NCI-H187 treated with DMSO at 0.1 percent for 48 hours (cell line): ENCODE data around the gene SMAD6.

ENCODE experiments used
- DNase-seq: peaks from one replicate; lab custom pipeline; 2025; lab: John Stamatoyannopoulos, UW

The SMAD6 gene

DNA sequence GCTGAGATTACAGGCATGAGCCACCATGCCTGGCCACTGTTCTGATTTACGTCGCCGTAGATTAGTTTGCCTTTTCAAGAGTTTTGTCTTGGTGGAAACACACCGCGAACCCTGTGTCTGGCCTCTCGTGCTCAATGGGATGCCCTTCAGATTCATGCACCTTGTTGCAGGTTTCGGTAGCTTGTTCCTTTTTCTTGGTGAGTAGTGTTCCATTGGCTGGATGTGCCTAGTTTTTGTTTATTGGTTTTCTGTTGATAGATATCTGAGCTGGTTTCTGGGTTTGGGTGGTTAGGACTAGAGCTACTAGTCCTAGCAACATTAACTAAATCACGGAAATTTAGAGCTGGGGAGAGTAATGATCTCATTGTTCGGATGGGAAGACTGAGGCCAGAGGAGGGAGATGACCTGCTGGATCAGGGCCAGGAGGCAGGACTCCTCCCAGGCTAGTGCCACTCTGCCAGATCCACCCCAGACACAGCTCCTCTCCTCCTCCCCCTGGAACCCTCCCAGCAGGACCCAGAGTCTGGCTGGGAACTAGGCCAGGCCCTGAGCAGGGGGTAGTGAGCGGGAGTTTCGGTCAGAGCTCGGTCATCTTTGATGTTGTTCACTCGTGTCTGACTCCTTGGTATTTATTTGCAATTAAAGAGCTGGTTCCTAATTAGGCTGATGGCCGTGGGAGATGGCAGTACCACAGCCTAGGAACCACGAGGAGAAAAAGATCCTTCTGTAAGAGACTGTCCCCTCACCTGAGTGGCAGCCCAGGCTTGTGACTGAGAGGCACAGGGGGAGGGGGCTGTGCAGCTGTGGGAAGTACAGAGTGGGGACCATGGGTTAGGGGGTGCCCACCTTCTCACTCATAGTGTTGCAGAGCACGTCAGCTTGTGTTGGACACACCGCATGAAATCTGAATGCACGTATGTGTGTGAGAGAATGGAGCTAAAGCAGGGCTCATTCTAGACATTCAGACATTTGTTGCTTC is 73.4 kb downstream of the SMAD6 start:
- DNase-seq, result no peak

DNA sequence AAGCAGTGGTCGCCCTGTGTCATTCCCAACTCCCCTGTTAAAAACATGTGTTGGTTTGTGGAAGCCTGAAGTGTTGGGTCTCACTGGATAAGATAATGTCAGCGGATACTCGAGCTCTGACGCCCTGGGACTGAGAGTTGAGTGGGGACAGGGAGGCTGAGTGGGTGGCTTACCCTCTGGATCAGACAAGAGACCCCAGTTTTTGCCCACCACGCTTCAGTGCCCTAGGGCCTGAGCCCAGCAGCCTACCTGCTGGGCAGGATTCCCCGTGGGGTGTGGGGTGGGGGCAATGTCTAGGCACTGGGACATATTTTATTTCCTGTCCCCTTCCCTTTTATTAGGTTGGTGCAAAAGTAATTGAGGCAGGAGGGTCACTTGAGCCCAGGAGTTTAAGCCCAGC is 75.0 kb downstream of the SMAD6 start:
- DNase-seq, result no peak

DNA sequence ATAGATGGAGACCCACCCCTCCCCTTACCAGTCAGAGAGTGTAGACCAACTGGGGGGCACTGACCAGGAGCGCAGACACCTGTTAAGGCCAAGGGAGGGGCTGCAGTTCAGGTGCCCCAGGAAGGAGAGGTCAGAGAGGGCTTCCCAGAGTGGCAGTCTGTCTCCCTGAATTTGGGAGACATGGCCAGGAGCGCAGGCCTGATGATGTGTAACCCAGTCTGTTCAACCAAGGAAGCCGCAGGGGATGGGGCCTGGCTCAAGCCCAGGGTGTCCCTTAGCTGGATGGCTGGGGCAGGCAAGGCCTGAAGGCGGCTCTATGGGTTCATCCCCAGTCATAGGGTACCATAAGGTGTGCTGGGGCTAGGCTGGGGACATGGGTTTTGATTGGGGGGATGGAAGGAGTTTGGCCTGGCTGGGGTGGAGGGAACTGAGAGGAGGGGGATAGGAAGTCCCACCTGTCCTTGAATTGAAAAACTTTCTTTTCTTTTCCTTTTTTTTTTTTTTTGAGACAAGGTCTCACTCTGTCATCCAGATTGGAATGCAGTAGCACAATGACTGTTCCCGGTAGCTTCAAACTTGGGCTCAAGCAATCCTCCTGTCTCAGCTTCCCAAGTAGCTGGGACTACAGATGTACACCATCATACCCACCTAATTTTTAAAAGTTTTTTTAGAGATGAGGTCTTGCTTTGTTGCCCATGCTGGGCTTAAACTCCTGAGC is 75.7 kb downstream of the SMAD6 start:
- DNase-seq, result no peak

DNA sequence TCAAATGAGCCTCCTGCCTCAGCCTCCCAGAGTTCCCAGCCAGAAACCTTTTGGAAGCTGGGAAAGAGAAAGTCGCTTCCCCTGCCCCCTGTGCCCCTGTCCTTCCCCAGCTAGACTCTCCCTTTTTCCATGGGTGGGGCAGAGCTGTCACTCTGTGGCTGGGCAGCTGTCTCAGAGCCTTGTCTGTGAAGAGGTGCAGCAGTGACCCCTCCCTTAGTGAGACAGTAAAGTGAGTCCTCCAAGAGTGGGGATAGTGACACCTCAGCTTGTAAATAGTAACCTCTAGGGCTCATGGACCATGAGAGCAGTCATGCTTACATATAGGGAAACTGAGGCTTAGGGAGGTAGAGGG is 76.3 kb downstream of the SMAD6 start:
- DNase-seq, result no peak

DNA sequence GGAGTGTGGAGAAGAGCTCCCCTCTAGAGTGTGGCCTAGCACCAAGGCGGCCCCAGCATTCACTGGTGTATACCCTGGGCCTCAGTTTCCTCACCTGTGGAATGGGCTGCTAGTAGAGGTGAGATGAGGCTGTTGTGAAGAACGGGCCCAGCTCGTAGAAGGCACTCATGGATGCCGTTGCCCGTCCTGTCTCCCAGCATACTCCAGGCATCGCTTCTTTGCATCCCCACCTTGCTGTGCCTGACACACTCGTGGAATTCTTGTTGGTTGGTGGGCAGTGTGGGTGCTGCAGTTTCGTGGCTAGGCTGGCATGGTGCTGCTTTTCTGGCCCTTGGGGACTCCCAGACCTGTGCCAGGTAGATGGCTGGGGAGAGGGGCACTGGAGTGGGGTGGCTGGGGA is 76.7 kb downstream of the SMAD6 start:
- DNase-seq, result no peak

DNA sequence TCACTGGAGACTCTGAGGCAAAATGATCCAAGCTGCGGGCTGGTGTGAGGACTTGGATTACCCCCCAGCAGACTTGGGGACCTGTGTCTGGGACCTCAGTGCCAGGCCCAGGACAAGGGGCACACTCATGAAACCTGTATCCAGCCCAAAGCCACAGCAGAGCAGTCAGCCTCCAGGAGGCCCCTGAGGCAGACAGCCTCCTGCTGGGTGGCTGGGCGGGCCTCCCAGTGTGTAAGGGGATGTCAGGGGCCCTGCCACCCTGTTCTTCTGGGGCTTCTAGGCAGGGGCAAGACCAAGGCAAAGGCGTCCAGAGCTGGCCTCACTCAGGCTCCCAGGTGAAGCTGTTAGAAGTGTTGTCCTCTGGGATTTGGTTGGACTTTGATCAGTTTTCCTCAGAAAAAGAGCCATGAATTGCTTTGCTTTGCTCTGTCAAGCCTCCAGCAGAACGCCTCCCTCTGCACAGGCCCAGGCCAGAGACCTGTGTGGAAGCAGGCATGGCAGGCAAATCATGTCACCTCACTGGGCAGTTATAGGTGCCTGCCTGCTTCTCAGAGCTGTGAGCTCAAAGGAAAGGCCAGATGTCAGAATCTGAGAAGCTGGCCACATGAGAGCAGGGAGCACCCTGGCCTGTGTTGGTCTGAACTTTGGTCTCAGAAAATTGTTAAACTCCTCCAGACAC is 77.4 kb downstream of the SMAD6 start:
- DNase-seq, result no peak

DNA sequence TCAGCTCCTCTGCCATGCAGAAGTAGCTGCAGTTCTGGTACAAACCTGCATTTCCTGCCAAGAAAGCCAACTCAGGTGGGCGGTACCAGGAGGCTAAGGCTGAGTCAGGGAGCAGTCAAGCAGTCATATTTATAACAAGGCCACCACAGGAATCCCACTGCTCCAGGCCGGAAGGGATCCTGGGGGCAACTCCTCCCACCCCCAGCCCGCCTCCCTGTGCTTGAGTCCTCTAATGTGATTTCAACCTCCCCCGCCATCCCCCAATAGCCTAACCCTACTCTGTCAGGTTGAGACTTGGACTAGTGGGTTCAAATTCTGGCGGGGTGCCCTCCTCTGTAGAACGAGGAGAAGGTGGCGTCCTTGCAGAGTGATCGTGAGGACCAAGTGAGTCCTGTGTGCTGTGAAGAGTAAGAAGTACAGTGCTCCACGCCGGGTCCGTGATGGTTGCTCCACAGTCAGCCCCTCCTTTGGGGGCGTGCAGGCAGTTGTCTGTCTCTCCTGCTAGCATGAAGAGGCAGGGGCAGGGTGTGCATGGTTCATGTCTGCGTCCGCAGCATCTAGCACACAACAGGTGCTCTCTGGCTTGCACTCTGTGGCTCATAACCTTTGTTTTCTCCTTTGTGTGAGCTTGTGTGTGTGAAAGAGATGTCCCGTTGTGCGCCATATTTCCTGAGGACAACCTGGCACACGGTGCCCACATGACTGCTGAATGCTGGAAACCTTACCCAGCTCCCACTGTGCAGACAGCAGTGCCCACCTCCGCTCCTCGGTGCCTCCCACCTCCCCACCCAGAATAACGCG is 78.3 kb downstream of the SMAD6 start:
- DNase-seq, result no peak

DNA sequence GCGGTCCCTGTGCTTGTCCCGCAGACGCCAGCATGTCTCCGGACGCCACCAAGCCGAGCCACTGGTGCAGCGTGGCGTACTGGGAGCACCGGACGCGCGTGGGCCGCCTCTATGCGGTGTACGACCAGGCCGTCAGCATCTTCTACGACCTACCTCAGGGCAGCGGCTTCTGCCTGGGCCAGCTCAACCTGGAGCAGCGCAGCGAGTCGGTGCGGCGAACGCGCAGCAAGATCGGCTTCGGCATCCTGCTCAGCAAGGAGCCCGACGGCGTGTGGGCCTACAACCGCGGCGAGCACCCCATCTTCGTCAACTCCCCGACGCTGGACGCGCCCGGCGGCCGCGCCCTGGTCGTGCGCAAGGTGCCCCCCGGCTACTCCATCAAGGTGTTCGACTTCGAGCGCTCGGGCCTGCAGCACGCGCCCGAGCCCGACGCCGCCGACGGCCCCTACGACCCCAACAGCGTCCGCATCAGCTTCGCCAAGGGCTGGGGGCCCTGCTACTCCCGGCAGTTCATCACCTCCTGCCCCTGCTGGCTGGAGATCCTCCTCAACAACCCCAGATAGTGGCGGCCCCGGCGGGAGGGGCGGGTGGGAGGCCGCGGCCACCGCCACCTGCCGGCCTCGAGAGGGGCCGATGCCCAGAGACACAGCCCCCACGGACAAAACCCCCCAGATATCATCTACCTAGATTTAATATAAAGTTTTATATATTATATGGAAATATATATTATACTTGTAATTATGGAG is 79.1 kb downstream of the SMAD6 start:
- DNase-seq, result no peak

DNA sequence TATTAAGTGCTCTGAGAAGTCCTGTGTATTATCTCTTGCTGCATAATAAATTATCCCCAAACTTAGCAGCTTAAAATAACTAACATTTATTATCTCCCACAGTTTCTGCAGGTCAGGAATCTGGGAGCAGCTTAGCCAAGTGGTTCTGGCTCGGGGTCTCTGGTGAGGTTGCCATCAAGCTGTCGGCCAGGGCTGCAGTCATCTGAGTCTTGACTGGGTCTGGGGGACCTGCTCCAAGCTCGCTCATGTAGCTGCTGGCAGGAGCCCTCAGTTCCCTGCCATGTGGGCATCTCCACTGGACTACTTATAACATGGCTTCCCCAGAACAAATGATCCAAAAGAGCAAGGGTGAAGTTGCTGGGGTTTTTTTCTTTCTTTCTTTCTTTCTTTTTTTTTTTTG is 80.7 kb downstream of the SMAD6 start:
- no peak for DNase-seq

DNA sequence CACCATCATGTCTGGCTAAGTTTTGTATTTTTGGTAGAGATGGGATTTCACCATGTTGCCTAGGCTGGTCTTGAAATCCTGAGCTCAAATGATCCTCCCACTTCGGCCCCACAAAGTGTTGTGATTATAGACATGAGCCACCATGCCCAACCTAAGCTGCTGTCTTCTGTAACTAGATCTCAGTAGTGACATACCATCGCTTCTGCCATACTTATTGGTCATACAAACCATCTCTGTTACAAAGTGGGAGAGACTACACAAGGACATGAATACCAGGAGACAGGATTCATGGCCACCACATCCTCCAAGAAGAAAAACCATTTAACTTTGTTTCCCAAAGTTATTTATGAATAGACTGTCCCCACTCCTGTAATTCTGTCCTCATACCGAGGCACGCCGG is 81.3 kb downstream of the SMAD6 start:
- no peak for DNase-seq

DNA sequence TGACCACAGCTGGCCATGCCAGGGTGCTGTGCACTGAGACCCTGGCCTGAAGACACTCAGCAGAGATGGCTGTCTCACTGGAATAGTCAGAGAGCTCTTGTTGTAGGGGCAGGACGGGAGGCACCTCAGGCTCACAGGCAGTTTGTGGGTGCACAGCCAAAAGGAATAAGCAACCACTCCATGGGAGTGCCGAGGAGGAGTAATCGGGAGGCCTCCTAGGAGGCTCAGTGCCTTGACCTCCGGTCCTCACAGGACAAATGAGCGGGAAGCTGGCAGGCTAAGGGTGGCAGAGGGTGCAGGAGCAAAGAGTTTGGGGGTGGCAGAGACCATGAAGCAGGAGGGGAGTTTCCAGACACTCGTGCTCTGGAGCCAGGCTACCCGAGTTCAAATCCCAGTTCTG is 81.7 kb downstream of the SMAD6 start:
- DNase-seq, result no peak

DNA sequence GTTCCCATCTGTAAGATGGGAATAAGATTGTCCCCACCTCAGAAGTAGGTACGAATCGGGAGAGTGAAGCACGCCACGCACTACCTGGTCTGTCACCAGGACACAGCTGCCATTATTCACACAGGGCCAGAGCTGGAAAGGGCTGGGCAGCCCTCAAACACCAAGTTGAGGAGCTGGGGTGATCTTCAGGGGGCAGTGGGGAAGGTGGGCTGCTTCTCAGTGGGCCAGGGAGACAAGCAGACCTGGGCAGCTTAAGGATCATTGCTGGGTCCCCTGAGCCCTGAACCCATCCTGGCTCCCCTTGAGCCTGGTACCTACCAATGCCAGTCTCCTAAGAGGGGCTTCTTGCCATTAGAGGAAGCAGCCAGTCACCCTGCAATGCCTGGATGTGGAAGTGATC is 82.1 kb downstream of the SMAD6 start:
- no peak for DNase-seq

DNA sequence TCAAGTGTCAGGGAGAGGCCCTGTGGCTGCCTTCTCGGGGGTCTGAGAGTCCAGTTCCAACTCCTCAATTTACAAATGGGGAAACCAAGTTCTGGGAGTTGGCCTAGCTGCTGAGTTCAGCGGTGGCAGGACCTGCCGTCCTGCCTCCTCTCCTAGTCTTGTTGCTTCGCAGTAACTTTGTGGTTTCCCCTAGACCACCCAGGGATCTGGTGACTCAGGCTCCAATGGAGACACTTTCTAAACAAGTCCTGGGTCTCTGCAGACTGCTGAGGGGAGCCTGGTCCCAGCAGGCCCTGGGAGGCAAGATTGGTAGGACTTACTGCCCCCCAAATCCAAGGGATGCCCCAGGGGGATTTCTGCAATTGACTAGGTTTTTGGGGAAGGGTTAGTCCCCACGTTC is 83.6 kb downstream of the SMAD6 start:
- no peak for DNase-seq

DNA sequence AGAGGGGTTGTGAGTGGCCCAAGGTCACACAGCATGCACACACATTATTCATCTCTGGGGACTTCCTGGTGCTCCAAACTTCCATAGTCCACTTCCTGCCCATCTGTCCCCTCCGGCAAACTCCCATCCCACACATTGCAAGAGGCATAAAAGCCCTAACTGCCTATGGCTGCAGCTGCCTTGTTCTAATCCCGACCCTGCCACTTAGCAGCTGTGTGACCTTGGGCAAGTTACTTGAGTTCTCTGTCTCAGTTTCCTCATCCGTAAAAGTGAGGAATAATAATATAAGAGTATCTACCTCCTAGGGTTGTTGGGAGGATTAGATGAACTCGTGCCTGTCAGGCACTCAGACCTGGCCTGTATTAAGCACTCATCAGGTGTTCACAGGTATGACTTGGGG is 84.2 kb downstream of the SMAD6 start:
- no peak for DNase-seq

DNA sequence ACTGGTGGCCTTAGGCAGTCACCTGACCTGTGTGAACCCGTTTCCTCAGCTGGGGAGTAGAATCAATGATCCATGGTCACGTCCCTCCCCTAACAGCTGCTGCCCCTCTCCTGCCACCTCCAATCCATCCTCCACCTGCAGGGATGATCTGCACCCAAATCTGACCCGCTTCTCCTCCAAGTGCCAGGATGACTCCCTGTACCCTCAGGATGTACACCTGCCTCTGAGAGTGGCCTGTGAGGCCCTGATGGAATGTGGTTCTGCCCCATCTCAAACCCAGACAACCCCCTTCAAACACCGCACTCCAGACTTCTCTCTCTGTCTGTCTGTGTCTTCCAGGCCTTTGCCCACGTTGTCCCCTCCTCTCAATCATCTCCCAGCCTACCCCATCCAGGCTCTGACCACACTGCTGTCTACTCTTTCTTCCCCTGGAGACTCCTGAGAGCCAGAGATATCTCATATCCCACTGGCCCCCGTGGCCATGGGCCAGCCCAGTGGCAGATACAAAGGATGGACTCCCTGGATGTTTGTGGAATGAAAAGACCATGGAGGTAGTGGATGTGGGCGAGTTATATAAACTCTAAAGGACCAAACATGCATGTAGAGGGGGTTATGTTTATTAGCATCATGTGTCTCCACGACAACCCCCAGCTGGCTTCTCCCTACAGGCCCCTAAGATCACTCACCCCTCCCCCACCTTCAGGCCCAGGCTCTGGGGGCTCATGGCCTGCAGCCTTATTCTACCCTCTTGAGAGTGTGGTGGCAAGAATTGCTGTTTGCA is 84.9 kb downstream of the SMAD6 start:
- no peak for DNase-seq

DNA sequence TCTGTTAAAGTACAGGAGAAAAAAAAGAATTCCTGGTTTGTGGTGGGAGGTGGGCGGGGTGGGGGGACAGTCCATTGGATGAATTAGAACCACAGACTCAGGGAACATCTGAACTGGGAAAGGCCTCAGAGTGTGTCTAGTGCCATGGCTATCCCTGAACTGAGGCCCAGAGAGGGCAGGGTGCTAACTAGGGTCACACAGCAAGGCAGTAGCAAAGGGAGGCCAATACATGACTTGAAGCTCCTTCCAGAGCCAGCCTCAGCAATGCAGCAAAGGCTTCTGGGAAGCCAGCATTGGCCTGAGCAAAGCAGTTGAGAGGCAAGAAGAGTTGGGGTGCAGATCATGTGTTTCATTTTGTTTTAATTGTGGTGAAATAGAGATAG is 85.4 kb downstream of the SMAD6 start:
- DNase-seq, result no peak

DNA sequence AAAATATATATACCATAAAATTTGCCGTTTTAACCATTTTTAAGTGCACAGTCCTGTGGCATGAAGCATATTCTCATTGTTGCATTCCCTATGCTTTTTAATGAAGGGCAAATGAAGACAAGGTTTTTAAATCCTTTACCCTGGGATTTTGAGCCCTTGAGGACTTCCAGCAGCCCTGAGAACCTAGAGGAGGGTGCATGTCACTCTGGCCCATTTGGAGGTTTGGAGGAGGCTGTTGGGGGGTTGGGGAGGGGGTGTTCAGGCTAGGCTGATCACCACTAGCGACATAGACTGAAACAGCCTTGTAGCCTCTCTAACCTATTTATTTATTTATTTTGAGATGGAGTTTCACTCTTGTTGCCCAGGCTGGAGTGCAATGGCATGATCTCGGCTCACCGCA is 86.0 kb downstream of the SMAD6 start:
- DNase-seq, result no peak

DNA sequence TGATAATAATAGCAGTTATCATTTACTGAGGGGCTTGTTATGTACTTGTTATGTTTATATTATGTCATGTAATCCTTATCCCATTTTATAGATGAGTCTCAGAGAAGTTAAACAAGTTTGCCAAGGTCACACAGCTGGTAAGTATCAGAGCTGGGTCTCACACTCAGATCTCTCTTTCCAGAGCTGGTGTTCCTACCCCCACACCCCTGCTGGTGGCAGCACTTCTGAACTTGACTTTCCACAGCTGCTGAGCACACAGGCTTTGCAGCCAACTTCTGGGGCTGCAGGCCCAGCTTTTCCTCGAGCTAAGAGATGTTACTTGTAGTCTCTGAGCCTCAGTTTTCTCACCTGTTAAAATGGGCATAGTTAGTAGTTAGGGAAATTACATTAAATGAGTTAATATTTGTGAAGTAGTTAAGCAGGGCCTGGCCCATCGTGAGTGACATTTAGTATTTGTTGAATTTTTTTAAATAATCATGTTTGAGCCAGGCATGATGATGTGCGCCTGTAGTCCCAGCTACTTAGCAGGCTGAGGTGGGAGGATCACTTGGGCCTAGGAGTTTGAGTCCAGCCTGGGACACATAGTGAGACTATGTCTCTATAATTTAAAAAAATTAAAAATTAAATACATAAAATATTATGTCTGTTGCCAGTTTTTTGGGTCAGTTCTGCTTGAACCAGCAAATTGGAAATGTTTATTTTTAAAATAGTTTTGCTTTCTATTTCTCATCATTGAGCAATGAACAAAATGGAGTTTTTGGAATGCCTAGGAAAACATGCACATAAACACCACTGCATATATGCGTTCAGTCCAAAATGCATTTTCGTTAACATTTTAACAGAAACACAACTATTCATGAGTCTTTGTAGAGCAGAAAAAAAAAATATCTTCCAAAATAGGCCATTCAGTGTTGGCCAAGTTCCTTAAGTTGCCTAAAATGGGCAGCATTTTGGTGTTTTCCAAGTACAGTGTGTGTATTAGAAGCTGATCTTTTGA is 87.3 kb downstream of the SMAD6 start:
- no peak for DNase-seq

DNA sequence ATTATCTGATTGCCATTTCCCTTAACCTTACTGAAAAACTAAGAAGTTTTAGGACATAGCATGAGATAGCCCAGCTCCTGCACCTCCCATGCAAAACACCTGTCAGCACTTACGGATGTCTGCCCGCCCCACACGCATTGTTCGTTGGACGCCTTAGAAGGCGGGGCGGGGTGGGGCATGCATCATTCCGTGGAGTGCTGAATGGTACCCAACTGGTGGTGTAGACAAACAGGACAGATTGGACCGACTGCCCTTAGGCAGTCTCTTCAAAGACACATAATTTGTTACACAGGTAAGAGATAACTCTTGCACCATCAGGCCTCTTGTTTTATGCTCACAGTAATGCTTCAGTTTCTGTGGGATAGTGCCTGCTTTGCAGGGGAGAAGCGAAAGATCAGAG is 93.8 kb downstream of the SMAD6 start:
- DNase-seq, result no peak
